HG03280 (cell line): ENCODE data around the gene SIN3A.
A peak's percentile ranks its signal among the peaks of the same experiment; 100 is the strongest.

Experiments
- ATAC-seq: cut with Tn5 transposase; IDR thresholded peaks from one replicate; pipeline ENCODE4 v1.9.1; 2021; ENCODE audit warnings: mild to moderate bottlenecking, moderate library complexity; ENCODE audit not compliant: unreplicated experiment

Gene SIN3A

DNA sequence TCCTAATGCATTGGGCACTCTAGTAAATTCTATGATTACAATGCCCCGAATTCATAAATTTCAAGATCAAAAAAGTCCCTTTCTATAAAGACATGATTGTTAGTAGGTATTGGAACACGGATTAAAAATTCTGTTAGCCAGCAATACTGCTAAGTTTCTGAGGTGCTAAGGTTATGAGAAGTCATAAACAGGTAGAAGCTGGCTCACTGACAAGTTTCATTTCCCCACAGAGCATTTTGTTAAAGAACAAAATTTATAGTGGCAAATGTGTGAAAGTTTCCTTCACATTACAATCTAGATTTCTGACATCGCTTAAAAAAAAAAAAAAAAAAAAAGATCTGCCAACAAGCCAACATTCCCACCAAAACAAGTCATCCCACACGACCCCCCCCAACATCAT lies 70.7 kb downstream of the SIN3A start:
- ATAC-seq = no peak

DNA sequence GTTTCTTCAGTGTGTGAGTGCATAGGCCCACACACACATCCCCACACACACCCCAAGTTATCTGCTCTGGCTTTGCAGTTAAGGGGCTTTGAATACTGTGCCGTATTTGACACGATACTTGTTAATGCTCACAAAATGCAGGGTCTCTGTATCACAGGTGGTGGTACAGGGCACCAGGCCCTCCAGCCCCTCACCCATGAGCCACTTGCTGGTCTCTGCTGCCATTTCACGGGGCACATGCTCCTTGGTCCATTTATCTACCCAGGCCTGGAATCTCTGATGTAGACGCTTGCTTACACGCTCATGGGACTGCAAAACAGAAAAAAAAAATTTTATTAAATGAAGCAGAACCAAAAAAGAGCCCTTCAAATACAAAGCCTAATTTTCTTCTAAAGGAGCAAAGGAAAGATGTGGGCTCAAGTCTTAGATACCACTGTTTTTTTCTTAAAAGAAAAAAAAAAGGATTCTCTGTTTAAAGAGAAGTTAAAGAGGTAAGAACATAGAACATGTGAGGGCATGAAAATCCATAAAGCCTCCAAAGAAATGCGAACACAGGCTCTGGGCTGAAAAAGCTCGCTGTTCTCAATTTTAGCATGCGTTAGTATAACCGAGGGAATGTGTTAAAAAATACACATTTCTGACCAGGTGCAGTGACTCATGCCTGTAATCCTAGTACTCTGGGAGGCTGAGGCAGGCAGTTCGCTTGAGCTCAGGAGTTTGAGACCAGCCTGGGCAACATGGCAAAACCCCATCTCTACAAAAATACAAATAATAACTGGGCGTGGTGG lies 79.4 kb downstream of the SIN3A start:
- no peak for ATAC-seq

DNA sequence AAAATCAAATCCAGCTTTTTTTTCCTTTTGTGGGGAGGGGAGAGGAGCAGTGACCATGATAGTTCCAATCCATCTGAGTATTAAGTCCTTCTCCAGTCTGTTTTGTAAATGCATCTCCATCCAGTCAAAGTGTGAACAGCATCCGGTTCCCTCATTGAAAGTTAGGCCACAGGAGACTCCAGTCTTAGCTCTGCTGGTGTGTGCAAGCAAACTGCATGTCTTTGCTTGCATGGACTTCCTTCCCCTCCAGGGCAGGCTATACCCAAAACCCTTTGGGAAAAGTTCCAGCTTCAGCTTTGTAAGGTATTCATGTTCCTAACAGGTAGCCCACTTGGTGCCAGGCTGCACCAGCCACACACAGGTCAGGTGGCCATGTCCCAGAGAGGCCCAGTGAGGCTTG lies 80.0 kb downstream of the SIN3A start:
- no peak for ATAC-seq

DNA sequence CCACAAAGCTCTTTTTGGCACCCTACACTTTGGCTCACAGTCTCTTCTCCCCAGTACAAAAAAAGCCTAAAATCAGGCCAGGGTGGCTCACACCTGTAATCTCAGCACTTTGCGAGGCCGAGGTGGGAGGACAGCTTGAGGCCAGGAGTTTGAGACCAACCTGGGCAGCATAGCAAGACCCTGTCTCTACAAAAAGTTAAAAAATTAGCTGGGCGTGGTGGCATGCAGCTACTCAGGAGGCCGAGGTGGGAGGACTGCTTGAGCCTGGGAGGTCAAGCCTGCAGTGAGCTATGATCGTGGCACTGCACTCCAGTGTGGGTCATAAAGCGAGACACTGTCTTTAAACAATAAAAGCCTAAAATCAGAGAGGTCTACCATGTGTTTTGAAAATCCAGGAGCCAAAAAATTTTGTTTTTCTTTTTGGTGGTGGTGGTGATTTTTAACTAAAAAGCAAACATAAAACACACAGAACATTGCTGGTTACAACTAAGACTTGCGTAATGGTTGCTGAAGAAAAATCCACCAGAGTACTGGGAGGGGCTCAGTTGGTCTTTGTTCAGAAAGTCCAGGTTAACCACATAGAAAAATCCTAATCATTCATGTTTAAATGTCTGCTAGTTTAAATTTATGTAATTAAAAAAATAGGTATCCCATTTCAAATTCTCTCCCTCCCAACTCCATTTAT lies 81.5 kb downstream of the SIN3A start:
- no peak for ATAC-seq

DNA sequence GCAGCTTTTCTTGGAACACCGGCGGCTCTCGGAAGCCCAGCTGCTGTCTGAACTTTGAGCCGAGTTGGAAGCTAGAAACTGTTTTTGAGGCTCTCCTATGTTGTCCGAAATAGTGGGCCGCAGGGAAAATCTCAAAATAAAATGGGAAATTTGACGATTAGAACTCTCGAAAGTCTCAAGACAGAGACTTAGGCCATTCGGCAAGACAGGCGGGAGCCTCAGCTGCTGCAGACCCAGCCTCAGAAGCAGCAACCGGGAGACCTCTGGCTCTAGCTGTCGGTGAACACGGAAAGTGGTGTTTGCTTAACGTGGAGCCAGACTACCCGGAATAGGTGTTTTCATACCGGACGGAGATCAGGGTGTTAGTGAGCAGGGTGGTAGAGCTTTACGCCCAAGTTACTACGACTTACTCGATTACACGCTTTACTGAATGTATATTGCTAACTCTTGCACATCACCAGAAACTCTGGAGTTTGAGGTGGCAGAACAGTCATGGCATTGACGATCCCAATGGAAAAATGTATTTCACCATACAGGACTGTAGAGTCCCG lies 82.7 kb downstream of the SIN3A start:
- no peak for ATAC-seq

DNA sequence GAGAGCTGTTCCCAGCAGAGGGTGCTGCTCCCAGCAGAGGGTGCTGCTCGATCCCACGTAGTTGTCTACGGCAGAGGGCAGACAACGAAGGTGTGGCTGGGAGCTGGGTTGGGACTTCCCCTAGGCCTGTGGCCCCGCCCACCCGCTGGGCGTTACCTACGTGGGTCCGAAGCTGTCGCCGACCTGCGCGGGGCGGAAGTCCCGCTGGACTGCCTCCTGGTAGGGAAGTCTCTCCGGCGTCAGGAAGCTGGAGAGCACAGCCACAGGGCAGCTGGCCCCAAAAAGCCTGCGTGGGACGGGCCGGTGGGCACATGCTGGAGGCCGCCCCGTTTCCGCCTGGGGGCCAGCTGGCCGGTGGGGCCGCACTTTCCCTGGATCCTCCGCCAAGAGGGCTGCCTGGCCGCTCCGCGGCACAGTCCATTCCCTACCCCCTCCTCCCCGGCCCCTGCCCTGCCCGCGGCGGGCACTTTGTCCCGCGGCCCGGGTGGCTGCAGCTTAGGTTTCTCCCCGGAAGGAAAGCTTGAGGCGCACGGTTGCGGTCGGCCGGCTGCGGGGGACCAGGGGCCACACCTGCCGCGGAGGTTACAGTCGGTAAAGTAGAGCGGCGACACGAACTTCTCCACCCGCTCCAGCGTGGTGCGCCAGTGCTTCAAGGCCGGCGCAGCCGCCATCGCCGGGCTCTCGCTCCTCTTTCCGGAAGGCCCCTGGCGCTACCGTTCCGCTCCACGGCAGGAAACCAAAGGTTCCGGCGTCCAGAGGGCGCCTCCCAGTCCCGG lies 83.4 kb downstream of the SIN3A start, which contains the start of gene MAN2C1:
Gene MAN2C1, minus strand, starts transcription at position 695 of the 776 bp plus-strand sequence. Its CDS starts 24 bp downstream, at position 671.
- ATAC-seq = peak; percentile 87

DNA sequence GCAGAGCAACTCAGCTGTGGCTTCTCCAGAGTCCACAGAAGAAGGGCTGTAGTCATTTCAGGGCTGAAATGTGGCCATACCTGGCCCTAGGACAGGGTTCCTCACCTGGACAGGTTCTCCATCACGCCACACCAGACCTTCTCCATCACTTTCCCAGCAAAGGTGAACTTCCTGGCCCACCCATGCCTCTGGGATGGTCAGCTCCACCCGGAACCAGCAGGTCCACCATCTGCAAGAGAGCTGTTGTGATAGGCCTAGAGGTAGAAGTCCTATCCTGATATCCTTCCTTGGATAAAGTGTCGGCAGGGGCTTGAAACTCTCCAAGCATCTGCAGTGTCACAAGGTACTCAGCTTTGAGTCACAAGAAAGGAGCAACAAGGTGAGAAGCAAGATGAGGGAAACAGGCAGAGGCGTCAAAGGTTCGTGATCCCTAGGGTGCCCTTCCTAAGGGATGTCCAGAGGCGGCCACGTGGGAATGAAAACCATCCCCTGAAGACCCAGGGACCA lies 84.0 kb downstream of the SIN3A start:
- ATAC-seq = no peak

DNA sequence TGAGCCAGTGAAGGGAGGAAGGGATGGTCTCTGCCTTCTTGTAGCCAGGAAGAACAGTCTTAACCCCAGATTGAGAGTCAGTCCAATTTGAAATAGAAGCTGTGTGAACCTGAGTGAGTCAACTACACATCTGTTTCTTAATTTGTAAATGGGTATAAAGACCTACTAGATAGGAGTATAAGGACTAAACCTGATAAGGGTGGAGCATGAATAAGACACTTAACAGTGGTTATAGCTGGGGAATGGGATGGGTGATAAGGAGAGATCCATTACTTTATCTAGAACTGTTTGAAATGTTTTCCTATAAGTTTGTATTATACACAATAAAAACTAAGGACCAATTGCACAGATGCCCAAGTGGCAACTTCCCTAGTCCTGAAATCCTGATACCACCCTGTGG lies 84.5 kb downstream of the SIN3A start:
- ATAC-seq = no peak

DNA sequence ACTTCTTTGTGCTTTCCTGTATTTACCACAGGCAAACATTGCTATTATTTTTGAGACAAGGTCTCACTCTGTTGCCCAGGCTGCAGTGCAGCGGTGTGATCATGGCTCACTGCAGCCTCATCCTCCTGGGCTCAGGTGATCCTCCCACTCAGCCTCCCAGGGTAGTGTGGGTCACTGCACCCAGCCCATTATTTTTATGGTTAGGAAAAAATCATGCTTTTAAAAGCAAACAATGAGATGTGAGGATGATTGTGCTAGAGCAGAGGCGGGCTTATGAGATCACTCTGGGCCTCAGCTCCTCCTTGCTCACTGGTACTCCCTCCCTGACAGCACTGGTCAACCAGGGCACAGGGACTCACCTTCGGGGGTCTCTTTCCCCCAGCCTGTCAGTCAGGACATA lies 85.3 kb downstream of the SIN3A start:
- ATAC-seq = no peak

DNA sequence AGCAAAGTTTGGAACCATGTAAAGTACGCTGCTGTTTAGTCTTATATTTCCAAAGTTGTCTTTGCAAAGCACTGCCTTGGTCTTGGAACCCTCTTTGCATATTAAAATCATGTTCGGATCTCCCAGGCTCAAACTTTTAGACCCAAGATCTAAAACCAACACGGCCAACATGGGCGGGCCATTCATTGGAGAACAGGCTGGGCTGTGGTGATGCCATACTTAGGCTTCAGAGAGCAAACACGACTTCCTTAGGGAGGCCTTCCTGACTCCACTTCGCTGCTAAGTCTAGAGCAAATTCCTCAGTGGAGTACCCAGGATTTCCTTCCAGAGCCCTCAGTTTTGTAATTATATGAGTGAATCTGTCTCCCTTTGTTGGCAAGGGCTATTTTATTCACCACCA lies 86.6 kb downstream of the SIN3A start:
- ATAC-seq = no peak

DNA sequence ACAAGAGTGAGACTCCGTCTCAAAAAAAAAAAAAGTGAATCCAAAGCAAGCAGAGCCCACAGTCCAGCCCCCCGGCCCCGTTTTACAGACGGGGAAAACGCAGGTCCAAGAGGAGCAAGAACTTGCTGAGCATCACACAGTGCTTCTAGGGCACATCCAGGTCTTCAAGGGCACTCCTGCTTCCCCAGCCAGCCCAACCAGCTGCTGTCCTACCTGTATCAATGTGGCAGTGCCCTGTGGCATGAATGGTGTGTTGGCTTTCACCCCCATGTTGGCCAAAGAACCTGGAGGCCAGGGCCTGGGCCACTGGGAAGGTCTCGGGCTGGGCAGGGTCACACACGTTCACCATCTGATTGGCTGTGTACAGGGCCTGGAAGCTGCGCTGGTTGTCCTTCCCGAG lies 87.7 kb downstream of the SIN3A start:
- ATAC-seq = no peak

DNA sequence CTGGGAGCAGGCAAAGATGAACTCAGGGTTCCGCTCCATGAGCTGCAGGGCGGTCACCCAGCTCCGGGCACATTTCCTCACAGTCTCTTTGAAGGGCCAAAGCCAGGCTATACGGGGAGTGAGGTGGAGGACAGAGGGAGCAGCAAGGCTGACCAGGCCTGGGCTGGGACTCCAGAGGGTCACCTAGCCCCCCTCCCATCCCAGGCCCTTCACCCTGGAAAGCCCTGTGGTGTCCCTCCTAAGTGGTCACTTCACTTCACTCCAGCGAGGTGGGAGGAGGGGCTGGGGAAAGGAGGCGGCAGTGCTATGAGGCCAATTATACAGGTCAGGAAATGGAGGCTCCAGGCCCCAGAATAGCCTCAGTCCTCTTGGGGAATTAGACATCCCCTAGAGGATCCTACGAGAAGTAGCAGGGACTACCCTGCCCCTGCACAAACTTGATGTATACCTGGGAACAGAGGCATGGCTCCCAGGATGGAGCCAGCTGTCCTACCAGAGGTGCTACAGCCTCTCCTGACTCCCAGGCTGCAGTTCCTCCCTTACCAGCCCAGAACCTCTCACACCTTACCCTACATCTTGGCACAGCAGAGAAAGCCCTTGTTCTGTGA lies 88.7 kb downstream of the SIN3A start:
- ATAC-seq = no peak

DNA sequence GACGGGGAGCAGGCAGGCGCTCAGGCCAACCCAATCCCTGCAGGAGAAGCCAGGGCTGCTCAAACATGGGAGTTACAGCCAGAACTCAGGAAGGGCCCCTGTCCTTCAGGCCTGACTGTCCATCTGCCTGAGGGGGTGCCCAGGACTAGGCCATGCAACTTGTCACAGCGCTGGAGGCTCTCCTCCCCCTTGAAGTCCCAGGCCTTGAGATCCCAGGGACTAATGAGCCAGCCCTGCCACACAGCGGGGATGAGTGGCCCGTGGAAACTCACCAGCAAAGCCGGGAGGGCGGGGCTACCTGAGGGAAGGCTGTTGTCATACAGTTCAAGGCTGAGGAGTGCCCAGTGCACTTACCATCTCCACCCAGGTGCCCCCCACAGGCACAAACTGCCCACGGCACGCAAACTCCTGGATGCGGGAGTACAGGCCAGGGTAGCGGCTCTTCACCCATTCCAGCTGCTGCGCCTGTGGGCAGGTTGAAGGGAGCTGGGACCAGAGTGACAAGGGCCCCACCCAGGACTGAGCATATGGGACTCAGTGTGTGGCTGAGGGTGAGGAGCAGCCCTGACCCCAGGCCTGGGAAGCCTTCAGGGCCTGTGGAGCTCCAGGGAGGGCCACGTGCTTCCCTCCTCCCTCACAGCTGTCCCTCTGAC lies 89.4 kb downstream of the SIN3A start:
- no peak for ATAC-seq

DNA sequence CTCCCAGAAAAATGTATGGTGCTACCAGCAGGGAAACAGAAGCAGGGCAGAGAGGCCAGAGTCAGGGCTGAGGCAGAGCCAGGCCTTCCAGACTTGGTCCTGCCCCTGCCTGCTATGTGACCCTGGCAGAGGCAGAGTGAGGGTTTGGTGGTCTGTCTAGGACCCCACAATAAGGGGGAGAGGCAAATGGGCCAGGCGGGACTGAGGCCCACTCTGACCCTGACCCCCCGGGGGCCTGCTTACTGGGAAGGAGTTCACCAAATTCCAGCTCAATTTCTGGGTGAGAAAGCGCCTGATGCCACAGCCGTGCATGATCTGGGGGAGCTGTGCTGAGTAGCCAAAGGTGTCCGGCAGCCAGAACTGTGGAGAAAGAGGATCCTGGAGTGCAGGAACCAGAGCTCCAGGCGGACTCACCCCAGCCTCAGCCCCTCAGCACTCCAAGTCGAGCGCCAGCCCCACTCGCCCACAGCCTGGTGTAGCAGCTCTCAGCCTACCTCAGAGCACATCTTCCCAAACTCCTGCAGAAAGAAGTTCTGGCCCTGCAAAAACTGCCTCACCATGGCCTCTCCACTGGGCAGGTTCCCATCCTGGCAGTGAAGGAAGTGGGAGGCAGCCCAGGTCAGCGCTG lies 90.0 kb downstream of the SIN3A start:
- no peak for ATAC-seq

DNA sequence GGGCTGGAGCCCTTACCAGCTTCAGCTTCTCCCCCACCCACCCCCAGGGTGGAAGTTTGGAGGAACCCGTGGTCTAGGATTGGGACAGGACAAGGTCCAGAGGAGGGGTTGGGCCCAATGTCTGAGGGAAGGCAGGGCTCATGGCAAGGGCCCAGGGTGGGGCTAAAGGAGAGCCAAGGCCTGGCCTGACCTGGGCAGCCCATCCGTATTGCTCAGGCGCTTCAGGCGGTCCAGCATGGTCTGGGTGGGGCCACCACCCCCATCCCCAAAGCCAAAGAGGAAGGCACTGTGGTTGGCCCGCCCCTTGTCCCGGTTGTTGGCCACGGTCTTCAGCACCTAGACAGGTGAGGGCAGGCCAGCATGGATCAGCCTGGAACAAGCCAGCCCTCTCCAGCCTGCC lies 90.6 kb downstream of the SIN3A start:
- ATAC-seq = no peak

DNA sequence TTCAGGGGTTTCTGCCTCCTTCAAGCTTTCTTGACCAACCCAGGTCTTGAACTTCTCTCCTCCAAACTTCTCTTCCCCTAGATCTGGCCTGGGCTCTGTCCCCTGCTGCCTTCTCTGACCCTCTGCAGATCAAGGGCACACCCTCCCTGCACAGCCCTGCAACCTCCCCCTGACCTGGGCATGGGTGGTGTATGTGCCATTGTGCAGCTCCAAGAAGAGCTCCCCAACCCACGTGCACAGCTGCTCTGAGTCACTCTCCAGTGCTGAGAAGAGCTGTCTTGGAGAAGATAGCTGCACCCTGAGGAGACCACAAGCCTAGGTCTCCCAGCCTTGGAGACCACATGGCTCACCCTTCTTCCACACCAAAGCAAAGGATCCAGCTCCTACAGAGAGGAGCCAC lies 91.1 kb downstream of the SIN3A start:
- ATAC-seq = no peak

DNA sequence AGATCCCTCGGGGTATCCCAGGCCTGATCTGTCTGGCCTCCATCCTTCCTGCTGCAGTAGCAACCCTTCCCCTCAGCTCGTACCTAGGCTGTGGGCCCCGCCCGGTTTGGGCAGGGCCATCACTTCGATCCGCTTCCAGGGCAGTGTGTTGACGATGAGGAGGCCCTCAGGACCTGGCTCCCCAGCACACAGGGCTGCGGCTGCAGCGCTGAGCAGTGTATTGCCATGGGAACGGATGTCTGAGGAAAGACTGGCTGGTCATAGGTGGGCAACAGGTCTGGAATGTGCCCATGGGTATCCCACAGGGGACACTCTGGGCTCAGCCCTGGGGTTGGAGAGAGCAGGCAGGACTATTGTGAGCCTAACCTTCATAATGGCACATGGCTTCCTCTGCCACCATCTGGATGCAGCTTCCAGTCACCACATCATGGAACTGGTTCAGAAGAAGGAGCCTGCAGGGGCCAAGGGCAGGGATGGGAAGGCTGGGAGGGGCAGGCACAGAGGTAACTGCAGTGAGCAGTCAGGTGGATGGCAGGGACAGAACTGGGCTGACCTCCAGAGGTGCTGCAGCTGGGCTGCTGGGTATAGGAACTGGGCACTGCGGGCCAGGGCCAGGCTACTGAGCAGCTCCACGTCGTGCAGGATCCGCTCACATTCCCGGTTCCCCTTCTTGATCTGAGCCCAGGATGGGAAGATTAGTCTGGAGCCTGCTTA lies 91.8 kb downstream of the SIN3A start:
- no peak for ATAC-seq

DNA sequence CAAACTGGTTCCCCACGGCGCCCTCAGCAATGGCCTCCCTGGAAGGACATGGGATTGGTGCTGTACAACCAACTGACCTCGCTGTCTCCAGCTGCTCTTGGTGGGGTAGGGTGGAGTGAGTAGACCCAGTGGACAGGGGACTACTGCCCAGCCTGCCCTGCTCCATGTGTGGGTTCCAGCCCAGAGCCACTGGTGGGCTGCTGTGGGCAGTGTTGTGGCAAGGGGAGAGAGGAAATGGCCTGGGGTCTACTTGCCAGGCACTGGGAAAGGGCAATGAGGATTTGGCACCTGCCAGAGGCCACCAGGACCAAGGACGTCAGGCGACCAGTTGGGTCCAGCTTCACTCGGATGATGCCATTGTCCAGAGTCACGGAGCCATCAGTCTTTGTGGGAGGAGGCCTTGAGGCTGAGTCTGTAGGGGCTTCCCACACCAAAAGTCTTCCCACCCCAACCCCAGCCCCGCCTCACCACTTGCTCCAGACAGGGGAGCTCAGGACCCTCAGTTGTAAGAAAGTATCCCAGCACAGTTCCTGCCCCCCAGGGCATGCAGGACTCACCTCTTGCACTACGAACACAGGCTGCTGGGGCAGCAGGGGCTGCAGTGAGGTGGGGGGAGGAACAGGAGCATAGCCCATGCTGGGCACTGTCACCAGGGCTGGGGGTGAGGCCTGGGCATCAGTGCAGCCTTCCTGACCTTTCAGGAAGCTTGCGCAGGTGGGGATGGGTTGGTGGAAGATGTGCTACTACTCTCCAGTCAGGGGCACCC lies 92.5 kb downstream of the SIN3A start:
- ATAC-seq = no peak
